ENCODE results near the gene BCL3. TPM values are rescaled to one million over a fixed set of nuclear protein-coding genes. Genes with fewer than 3 reads are reported as not detected.

Gene BCL3
- total RNA-seq, 2 donors from 2014 or later: 15.3 to 25.2 TPM

DNA sequence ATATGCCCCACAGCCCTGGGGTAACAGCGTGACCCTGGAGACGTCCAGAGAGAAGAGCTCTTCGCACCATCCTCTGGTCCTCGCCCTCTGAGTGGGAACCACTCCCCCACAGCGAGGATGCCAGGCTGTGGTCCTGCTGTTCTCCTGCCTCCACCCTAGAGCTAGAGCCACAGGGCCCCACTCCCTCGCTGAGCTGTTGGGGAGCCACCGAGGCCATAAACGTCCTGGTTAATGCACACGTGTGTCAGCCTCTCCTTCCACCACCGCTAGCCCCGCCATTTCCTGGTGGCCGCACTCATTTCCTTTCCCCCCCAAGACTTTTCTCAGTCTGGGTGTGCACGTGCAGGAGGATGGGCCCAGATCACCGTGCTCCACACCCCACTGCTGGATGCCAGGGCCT is 38.0 kb upstream of the BCL3 start:
- Histone ChIP-seq H3K27ac (no peak overlapping the region), H3K4me1 (no peaks in the 10 kb centered on the region), H3K4me3 (no peak overlapping the region), H3K9me3 (peaks cover 0 to 6% of the 10 kb centered on the region in 2 donors), H3K36me3 (no peaks in the 10 kb centered on the region), H3K27me3 (no peaks in the 10 kb centered on the region)
- TF ChIP-seq, protein P1, sequence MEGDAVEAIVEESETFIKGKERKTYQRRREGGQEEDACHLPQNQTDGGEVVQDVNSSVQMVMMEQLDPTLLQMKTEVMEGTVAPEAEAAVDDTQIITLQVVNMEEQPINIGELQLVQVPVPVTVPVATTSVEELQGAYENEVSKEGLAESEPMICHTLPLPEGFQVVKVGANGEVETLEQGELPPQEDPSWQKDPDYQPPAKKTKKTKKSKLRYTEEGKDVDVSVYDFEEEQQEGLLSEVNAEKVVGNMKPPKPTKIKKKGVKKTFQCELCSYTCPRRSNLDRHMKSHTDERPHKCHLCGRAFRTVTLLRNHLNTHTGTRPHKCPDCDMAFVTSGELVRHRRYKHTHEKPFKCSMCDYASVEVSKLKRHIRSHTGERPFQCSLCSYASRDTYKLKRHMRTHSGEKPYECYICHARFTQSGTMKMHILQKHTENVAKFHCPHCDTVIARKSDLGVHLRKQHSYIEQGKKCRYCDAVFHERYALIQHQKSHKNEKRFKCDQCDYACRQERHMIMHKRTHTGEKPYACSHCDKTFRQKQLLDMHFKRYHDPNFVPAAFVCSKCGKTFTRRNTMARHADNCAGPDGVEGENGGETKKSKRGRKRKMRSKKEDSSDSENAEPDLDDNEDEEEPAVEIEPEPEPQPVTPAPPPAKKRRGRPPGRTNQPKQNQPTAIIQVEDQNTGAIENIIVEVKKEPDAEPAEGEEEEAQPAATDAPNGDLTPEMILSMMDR (IDR thresholded peaks at IDR 0.05): no peak
- no peak for DNase-seq (ENCODE audit: low spot score)

DNA sequence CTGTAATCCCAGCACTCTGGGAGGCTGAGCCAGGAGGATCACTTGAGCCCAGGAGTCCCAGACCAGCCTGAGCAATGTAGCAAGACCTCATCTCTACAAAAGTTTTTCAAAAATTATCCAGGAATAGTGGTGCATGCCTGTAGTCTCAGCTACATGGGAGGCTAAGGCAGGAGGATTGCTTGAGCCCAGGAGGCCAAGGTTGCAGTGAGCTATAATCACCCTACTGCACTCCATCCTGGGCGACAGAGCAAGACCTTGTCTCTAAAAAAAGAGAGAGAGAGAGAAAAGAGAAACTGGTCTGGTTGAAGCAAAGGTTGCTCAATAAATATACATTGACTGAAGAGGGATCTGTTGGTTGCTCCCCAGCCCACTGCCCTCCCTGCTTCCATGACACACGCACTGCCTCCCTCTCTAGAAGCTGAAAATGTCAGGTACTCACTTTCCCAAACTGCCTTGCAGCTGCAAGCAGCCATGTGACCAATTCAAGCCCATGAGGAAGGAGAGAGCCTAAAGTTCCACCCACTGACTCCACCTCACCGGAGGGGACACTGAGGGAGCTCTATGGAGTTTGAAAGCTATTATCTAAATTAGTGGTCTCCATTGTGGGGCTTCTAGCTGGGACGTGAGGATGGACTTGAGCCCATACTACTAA is 35.5 kb upstream of the BCL3 start:
- no peak overlapping the region for H3K27ac ChIP-seq
- H3K27me3 ChIP-seq: no peaks in the 10 kb centered on the region
- H3K4me3 ChIP-seq: no peak overlapping the region
- H3K4me1 ChIP-seq: no peaks in the 10 kb centered on the region
- H3K36me3 ChIP-seq: no peaks in the 10 kb centered on the region
- TF ChIP-seq, protein P1 (IDR thresholded peaks at IDR 0.05): no peak
- no peak for DNase-seq (ENCODE audit: low spot score)
- H3K9me3 ChIP-seq: peaks cover 0 to 6% of the 10 kb centered on the region in 2 donors

DNA sequence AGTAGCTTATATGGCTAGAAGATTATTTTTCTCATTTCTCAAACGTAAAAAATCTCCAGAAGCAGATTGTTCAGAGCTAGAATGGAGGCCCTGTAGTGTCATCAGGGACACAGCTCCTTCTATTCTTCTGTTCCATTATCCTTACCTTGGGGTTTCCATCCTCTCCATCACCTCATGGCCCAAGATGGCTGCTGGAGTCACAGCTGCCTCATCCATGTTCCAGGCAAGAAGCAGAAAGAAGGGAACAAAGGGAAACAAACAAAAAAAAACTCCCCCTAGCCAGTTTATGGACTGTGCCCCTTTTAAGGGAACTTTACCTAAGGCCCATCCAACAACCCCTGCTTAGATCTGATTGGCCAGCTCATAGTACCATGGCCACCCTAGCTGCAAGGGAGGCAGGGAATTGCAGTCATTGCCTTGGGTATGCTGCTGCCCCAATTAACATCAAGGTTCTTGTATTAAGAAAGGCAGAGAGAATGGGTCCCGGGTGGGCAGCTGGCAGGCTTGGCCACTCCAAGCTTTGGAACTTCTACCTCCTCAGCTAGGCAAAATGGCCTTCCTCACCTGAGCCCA is 33.8 kb upstream of the BCL3 start:
- no peak for DNase-seq (ENCODE audit: low spot score)
- TF ChIP-seq, protein P1 (IDR thresholded peaks at IDR 0.05): no peak
- H3K36me3 ChIP-seq: no peaks in the 10 kb centered on the region

DNA sequence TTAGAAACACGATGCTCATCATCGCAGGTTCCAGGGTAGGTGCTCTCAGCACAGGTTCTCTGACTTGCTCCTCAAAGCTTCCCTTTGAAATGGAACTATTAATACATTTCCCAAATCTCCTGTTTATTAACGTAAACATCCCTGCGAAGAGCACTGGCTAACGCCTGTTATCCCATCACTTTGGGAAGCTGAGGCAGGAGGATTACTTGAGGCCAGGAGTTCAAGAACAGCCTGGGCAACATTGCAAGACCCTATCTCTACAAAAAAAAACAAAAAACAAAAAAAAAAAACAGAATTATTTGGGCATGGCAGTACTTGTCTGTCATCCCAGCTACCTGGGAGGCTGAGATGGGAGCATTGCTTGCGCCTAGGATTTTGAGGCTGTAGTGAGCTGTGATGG is 30.9 kb upstream of the BCL3 start:
- DNase-seq (ENCODE audit: low spot score): no peak
- TF ChIP-seq, protein P1 (IDR thresholded peaks at IDR 0.05): no peak
- H3K9me3 ChIP-seq: peaks cover 0 to 6% of the 10 kb centered on the region in 2 donors
- H3K27me3 ChIP-seq: no peaks in the 10 kb centered on the region
- no peak overlapping the region for H3K4me3 ChIP-seq
- peak overlapping the region; percentile 76 to 81 for H3K27ac ChIP-seq
- peaks cover 0 to 34% of the 10 kb centered on the region in 2 donors for H3K4me1 ChIP-seq
- no peaks in the 10 kb centered on the region for H3K36me3 ChIP-seq

More for the DNA sequence above, 33.8 kb upstream of the BCL3 start:
- Histone ChIP-seq H3K9me3 (peaks cover 0 to 6% of the 10 kb centered on the region in 2 donors), H3K27ac (no peak overlapping the region), H3K27me3 (no peaks in the 10 kb centered on the region), H3K4me3 (no peak overlapping the region), H3K4me1 (peaks cover 0 to 13% of the 10 kb centered on the region in 2 donors)

DNA sequence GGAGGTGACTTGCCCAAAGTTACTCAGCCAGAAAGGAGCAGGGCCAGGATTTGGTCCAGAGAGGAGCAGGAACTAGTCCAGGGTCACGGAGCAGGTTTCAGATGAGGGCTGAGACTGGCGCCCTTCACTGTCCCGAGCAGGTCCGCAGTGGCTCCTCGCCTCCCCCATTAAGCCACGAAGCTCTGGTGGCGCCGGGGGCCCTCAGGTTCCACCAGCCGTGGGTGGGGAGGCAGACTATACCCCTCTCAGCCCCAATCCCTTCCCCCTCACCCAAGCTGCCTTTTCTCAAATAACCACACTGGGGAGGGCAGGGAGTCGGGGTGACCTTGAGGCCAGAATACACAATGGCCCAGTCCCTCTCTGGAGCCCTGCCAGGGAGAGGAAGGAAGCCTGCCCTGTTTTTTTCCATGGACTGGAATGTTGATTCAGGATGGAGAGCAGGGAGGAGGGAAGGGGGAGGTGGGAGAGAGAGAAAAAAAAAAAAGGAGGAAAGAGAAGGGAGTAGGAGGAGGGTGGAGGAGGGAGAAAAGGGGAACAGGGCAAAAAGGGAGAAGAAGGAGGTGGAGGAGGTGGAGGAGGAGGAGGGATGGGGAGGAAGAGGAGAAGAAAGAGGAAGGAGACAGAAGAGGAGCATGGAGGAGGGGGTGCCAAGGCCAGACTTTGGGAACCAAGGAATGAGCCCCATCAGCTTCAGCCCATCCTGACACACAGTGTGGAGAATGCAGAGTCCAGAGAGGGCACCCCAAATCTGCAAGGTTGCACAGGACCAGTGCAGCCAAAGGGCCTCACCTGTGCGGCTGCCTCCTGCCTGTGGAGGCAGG is 29.9 kb upstream of the BCL3 start:
- H3K4me3 ChIP-seq: peak overlapping the region in 1 of 2 donors; percentile 36
- TF ChIP-seq, protein P1 (IDR thresholded peaks at IDR 0.05): no peak
- H3K9me3 ChIP-seq: peaks cover 0 to 6% of the 10 kb centered on the region in 2 donors
- H3K27me3 ChIP-seq: no peaks in the 10 kb centered on the region
- peak; percentile 88 for DNase-seq (ENCODE audit: low spot score)
- H3K36me3 ChIP-seq: no peaks in the 10 kb centered on the region
- H3K27ac ChIP-seq: peak overlapping the region; percentile 76 to 81
- peaks cover 0 to 43% of the 10 kb centered on the region in 2 donors for H3K4me1 ChIP-seq

Data from right atrium auricular region (tissue), 2 donors.